T-helper 1 cell treated with Interleukin-12 subunit alpha and Interleukin-12 subunit beta and Interleukin-4 antibody, amounts not matched to agents 30 μg/mL and 1 μg/mL, for 36 hours (primary cell): Measurements from ENCODE around the gene PLS1.
"Not testable (repeated sequence)": the region's sequence is repeated elsewhere in the genome, so short reads cannot be mapped to it uniquely, and the experiment has no call there.

Source experiments
- H3K27ac Mint-ChIP-seq: one replicate; pipeline ENCODE4 v1.8.0; 2021; ENCODE audit warnings: mild to moderate bottlenecking, mixed read lengths
- H3K27me3 Mint-ChIP-seq: one replicate; pipeline ENCODE4 v1.8.0; 2021; ENCODE audit warnings: low read depth, mixed read lengths
- H3K36me3 Mint-ChIP-seq: one replicate; pipeline ENCODE4 v1.8.0; 2021; ENCODE audit warnings: low read depth, mixed read lengths
- H3K4me1 Mint-ChIP-seq: one replicate; pipeline ENCODE4 v1.8.0; 2021; ENCODE audit warnings: low read depth, mixed read lengths
- H3K4me3 Mint-ChIP-seq: one replicate; pipeline ENCODE4 v1.8.0; 2021; ENCODE audit warnings: mild to moderate bottlenecking, moderate library complexity, mixed read lengths
- H3K9me3 Mint-ChIP-seq: one replicate; pipeline ENCODE4 v1.8.0; 2021; ENCODE audit warnings: mixed read lengths

PLS1 gene

DNA sequence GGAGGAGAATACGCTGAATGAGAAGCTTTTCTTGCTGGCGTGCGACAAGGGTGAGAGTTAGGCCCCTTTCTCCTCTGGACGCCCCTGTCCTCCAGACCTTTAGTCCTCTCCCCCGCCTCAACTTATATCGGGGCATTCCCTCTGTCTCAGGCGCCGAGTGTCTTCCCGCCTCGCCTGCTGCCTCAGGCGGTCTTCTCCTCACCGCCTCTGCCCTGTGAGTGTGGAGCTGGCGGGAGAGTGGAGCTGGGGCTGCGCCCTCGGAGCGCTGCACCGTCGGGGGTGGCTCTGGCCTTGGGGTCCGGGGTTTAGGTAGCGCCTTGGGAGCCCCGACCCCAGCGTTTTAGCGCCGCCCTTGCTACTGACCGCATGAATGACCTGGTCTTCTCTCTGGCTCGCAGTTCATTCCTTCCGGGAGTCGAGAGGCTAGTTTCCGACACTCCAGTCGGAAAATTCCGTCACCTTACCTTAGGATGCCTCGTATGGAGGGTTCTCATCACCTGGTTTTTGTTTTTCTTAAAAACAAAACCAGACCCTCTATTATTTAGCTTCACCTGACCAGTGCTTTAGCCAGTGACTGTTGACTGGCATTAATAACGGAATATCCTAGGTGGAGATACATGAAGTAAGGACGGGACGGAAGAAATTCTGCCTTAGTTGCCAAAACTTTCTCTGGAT is 128.6 kb downstream of the PLS1 start:
- H3K36me3 Mint-ChIP-seq: no peaks in the 10 kb centered on the region
- peak overlapping the region; percentile 85 for H3K4me3 Mint-ChIP-seq
- H3K27ac Mint-ChIP-seq: peak overlapping the region; percentile 72
- H3K27me3 Mint-ChIP-seq: peaks cover 54% of the 10 kb centered on the region
- no peaks in the 10 kb centered on the region for H3K9me3 Mint-ChIP-seq
- peaks cover 6% of the 10 kb centered on the region for H3K4me1 Mint-ChIP-seq

DNA sequence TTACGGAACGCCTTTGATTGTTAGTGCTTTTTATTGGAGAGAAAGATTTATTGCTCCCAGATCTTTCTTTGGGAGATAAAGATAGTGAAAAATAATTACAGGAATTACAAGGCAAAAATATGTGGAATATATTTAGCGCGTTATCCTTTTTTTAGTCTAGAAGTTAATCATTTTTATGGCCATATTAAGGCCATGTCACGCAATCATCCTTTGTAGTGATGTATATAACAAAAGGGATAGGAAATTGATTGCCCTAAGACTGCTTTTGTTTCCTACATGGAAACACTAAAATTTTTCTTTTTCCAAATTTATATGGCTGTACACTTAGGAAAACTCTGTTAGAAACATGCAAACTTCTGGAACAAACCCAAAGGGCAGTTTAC is 129.2 kb downstream of the PLS1 start:
- H3K36me3 Mint-ChIP-seq: no peaks in the 10 kb centered on the region
- peaks cover 51% of the 10 kb centered on the region for H3K27me3 Mint-ChIP-seq
- peak overlapping the region; percentile 85 for H3K4me3 Mint-ChIP-seq
- H3K9me3 Mint-ChIP-seq: no peaks in the 10 kb centered on the region
- peaks cover 6% of the 10 kb centered on the region for H3K4me1 Mint-ChIP-seq
- no peak overlapping the region for H3K27ac Mint-ChIP-seq

DNA sequence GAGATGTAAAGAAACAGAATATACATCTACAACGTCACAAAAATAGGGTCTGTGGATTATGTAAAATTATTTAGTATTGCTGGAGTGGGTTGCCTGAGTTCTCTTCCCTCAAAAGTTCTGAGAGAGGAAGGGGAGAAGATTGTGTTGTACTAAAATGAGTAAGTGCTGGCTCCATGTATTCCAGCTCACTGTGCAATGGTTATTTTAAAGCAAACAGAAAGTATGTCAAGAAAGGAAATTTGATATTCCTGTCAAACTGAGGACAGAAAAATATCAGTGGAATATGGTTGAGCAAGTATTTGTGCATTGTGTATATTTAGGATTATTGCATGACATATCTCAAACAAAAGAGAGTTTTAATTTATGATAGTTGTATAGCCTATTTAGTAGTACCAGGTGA is 129.8 kb downstream of the PLS1 start:
- Mint-ChIP-seq H3K27ac (no peak overlapping the region), H3K36me3 (no peaks in the 10 kb centered on the region), H3K4me1 (peaks cover 6% of the 10 kb centered on the region), H3K9me3 (no peaks in the 10 kb centered on the region), H3K27me3 (peaks cover 44% of the 10 kb centered on the region), H3K4me3 (no peak overlapping the region)

DNA sequence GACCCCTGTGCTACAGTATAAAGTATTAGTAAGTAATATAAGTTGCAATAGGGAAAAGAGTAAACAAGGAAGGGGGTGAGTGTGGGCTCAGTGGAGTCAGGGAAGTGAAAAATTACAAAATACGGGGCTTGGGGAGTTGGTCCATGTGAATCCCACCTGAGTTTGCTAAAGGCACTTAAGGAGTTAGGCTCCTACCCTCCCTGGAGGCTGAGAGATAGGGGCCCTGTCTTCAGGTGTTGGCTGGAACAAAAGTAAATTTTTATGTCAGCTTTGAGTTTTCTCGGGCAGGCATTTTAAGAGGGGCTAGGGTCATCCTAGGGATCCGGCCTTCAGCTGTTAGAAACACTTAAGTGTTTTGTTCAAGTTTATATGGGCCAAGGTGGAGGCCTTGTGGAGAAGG is 135.9 kb downstream of the PLS1 start:
- Mint-ChIP-seq H3K9me3 (no peaks in the 10 kb centered on the region), H3K27me3 (peaks cover 9% of the 10 kb centered on the region), H3K4me3 (no peak overlapping the region), H3K36me3 (no peaks in the 10 kb centered on the region), H3K4me1 (no peaks in the 10 kb centered on the region), H3K27ac (no peak overlapping the region)

DNA sequence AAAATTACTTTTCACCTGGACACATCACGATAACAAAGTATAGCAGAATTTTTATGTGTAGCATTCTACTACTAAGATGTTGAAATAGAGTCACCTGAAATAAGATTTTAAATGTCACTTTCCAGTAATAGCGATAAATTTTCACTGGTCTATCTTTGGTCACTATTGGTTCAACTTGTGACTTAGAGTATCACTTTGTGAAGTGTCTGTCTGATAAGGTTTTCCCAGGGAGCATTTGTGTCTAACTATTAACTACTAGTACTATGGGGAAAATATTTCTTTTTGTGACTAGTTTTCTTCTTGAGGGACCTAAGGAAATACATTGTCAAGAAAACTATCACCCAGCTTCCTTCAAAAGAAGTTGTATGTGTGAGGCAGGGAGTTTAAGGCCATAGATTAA is 138.6 kb downstream of the PLS1 start:
- Mint-ChIP-seq H3K36me3 (no peaks in the 10 kb centered on the region), H3K27me3 (peaks cover 7% of the 10 kb centered on the region), H3K27ac (no peak overlapping the region), H3K4me3 (no peak overlapping the region), H3K9me3 (no peaks in the 10 kb centered on the region), H3K4me1 (no peaks in the 10 kb centered on the region)

DNA sequence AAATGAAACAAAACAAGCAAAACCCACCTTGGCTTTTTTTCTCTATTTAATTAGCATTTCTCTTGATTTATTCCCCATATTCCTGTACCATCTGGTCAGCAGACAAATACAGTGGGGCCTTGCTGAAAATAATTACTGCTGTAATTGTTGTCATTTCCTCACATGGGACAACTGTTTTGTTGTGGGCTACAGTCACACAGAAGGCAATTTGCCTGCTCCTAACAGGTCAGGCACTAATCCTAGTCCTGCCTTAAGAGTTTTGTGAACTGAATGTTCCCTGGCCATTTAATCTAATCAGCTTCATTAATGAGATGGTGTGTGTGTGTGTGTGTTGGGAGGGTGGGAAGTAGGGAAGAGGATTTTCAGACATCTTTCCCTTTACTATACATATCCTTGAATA is 139.3 kb downstream of the PLS1 start:
- Mint-ChIP-seq H3K4me1 (no peaks in the 10 kb centered on the region), H3K27ac (no peak overlapping the region), H3K36me3 (no peaks in the 10 kb centered on the region), H3K4me3 (no peak overlapping the region), H3K9me3 (no peaks in the 10 kb centered on the region), H3K27me3 (peaks cover 7% of the 10 kb centered on the region)

DNA sequence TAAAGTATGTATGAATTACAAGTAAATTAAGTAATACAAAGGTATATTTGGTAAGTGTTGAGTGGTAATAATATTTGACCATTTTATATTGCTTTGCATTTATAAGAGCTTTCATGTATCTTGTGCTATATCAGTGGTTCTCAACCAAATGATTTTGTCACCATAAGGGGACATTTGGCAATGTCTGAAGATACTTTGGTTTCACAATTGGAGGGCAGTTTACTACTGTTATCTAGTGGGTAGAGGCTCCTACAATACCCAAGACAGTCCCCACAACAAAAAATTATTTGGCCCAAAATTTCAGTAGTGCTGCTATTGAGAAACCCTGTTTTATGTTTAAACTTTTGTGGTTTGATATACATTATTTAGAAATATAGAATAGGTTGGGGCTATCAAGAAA is 142.2 kb downstream of the PLS1 start:
- H3K9me3 Mint-ChIP-seq: no peaks in the 10 kb centered on the region

DNA sequence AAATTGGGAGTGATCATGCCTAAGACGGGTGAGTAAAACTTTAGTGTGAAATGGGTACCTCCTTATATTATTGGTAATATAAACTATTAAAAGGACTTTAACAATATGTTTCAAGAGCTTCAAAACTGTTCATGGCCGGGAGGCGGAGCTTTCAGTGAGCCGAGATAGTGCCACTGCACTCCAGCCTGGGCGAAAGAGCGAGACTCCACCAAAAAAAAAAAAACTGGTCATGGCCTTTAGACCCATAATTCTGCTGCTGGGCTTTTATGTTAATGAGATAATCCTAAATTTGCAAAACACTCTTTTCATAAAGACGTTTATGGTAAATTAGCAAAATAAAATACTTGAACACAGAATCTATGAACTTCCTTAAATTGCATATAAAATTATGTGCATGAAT is 150.5 kb downstream of the PLS1 start:
- H3K9me3 Mint-ChIP-seq: peaks cover 6% of the 10 kb centered on the region
- no peak overlapping the region for H3K4me3 Mint-ChIP-seq
- no peak overlapping the region for H3K27ac Mint-ChIP-seq
- no peaks in the 10 kb centered on the region for H3K36me3 Mint-ChIP-seq
- H3K27me3 Mint-ChIP-seq: peaks cover under 1% of the 10 kb centered on the region
- no peaks in the 10 kb centered on the region for H3K4me1 Mint-ChIP-seq

More for the DNA sequence above, 142.2 kb downstream of the PLS1 start:
- Mint-ChIP-seq H3K4me3 (no peak overlapping the region), H3K4me1 (no peaks in the 10 kb centered on the region), H3K36me3 (no peaks in the 10 kb centered on the region), H3K27me3 (peaks cover 11% of the 10 kb centered on the region), H3K27ac (no peak overlapping the region)

DNA sequence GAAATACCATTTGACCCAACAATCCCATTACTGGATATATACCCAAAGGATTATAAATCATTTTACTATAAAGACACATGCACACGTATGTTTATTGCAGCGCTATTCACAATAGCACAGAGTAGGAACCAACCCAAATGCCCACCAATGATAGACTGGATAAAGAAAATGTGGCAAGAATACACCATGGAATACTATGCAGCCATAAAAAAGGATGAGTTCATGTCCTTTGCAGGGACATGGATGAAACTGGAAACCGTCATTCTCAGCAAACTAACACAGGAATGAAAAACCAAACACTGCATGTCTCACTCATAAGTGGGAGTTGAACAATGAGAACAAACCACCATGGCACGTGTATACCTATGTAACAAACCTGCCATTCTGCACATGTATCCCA is 154.3 kb downstream of the PLS1 start:
- H3K4me1 Mint-ChIP-seq, H3K36me3 Mint-ChIP-seq, H3K27me3 Mint-ChIP-seq, H3K4me3 Mint-ChIP-seq, H3K27ac Mint-ChIP-seq, H3K9me3 Mint-ChIP-seq: not testable (repeated sequence)

DNA sequence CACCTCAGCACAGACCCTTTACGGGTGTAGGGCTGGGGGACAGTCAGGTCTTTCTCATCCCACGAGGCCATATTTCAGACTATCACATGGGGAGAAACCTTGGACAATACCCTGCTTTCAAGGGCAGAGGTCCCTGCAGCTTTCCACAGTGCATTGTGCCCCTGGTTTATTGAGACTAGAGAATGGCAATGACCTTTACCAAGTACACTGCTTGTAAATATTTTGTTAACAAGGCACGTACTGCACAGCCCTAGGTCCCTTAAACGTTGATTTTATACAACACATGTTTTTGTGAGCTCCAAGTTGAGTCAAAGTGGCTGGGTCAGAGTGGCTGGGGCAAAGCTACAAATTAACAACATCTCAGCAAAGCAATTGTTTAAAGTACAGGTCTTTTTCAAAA is 156.4 kb downstream of the PLS1 start:
- H3K36me3 Mint-ChIP-seq, H3K9me3 Mint-ChIP-seq, H3K27me3 Mint-ChIP-seq, H3K27ac Mint-ChIP-seq, H3K4me3 Mint-ChIP-seq, H3K4me1 Mint-ChIP-seq: not testable (repeated sequence)

DNA sequence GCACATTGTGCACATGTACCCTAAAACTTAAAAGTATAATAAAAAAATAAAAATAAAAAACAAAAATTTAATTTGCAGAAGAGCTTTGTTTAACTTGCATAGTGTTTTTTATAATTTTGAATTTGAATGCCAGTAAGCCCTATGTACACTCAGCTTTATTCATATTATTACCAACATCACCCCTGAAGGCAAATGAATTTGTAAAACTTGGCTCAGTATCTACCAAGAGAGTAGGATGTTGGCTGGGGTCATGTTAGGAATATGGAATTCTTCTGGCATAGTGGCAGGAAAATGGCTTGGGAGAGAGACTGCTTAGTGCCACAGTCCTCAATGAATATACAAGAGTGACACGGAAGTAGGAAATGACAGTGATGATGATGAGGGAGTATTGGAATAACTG is 158.3 kb downstream of the PLS1 start:
- Mint-ChIP-seq H3K36me3 (no peaks in the 10 kb centered on the region), H3K27ac (no peak overlapping the region), H3K9me3 (peaks cover 6% of the 10 kb centered on the region), H3K27me3 (no peaks in the 10 kb centered on the region), H3K4me1 (no peaks in the 10 kb centered on the region), H3K4me3 (no peak overlapping the region)
